Activated T-cell treated with anti-CD3 and anti-CD28 coated beads, Interleukin-2, amount 50 U/mL, for 72 hours (primary cell): ENCODE data around the gene FBLN2. TPM values are rescaled to one million over a fixed set of nuclear protein-coding genes. Genes with fewer than 3 reads are reported as not detected.
A peak's percentile ranks its signal among the peaks of the same experiment; 100 is the strongest.
"Not testable (repeated sequence)": the region's sequence is repeated elsewhere in the genome, so short reads cannot be mapped to it uniquely, and the experiment has no call there.

ENCODE experiments used
- ATAC-seq, 2 donors: fragments of 150-1000 bp; cut with Tn5 transposase; replicated peaks in 1 of 2; 2 replicates each; pipeline ENCODE4 v1.10.0; 2021; ENCODE audit warnings: moderate library complexity in 2 of 2, mild to moderate bottlenecking in 1 of 2
- DNase-seq, 2 donors: peaks; one replicate each; pipeline ENCODE4 v3.0.0; 2021 to 2022; ENCODE audit warnings: mixed read lengths in 1 of 2
- H3K27ac Mint-ChIP-seq: one replicate; pipeline ENCODE4 v1.8.0; 2022; ENCODE audit warnings: mild to moderate bottlenecking, moderate library complexity, mixed read lengths
- H3K27me3 Mint-ChIP-seq: one replicate; pipeline ENCODE4 v1.8.0; 2022; ENCODE audit warnings: low read depth, mixed read lengths
- H3K36me3 Mint-ChIP-seq, 2 donors: one replicate each; pipeline ENCODE4 v1.8.0; 2022; ENCODE audit warnings: mixed read lengths in 2 of 2, mild to moderate bottlenecking in 1 of 2; ENCODE audit not compliant: insufficient read depth in 2 of 2
- H3K4me1 Mint-ChIP-seq: one replicate; pipeline ENCODE4 v1.8.0; 2022; ENCODE audit warnings: low read depth, mixed read lengths
- H3K4me3 Mint-ChIP-seq, 2 donors: one replicate each; pipeline ENCODE4 v1.8.0; 2022; ENCODE audit warnings: mild to moderate bottlenecking in 2 of 2, mixed read lengths in 2 of 2, moderate library complexity in 2 of 2
- H3K9me3 Mint-ChIP-seq, 2 donors: one replicate each; pipeline ENCODE4 v1.8.0; 2022; ENCODE audit warnings: mixed read lengths in 2 of 2
- total RNA-seq, 2 donors: library from RNA; stranded (reverse); gene quantifications; one replicate each; pipeline ENCODE4 v1.2.3, GENCODE V29; 2022

FBLN2 gene
- total RNA-seq: 1 to 10 TPM in 1 of 2 donors, under 1 TPM in 1; 0.49 to 1.1 TPM

DNA sequence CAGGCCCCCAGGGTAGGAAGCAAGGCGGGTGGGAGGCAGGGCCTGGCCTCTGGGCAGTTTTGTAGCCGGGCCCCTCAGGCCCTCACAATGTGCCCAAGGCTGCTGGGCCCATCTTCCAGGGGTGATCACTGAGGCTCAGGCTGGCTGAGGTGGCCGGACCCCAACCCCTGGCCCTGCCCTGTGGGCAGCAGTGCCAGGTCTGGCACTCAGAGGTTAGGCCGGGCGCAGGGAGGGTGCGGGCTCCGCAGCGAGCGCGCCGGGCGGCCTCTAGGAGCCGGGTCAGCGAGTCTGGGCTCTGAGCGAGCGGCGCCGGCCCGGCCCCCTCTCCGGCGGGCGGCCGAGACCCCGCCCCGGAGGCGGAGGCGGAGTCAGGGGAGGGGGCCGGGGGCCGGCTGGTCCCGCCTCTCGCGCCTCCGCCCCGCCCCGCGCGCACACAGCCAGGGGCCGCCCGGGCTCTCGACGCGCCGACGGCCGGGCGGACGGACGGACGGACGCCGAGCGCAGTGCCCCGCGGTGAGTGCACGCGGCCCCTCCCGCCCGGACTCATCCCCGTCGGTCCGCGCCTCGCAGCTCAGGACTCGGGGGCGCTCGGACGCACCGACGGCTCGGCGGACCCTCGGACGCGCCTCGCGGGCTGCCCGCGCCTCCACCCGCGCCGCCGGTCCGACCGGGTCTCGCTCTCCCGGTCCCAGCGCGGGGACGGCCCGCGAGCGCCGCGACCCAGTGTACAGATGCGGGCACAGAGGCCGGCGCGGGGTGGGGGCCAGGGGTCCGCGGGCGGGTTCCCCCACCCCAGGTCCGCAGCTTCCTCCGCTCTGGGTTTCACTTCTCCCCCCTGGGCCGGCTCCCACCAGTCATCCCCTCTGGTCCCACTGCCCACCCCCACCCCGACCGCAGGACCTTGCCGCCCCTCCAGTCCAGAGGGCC lies at the start of gene FBLN2:
Gene FBLN2 (plus strand): TSS at position 430 of the 927 bp plus-strand sequence. CDS start 21,231 bp downstream, outside the sequence.
- peak within 1 kb of the TSS; percentile 54 to 76 for H3K4me3 Mint-ChIP-seq
- H3K36me3 Mint-ChIP-seq: peaks cover 0 to 2% of the 10 kb centered on the region in 2 donors
- peaks cover 34% of the 10 kb centered on the region for H3K4me1 Mint-ChIP-seq
- peak; percentile 18 to 40 for ATAC-seq
- DNase-seq: peak; percentile 33 to 35
- H3K27ac Mint-ChIP-seq: no peak within 1 kb of the TSS
- peaks cover 56% of the 10 kb centered on the region for H3K27me3 Mint-ChIP-seq
- H3K9me3 Mint-ChIP-seq: no peaks in the 10 kb centered on the region

DNA sequence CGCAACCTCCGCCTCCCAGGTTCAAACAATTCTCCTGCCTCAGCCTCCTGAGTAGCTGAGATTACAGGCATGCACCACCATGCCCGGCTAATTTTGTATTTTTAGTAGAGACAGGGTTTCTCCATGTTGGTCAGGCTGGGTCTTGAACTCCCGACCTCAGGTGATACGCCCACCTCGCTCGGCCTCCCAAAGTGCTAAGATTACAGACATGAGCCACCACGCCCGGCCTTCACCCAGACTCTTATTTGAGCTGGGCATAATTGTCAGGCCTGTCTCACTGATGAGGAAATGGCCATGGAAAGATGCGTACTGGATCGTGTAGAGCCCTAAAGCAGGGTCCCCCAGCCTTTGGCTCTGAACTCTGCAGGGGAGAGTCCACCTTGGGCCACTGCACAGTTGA lies 49.7 kb upstream of the FBLN2 start:
- H3K4me1 Mint-ChIP-seq, H3K36me3 Mint-ChIP-seq, ATAC-seq, H3K27ac Mint-ChIP-seq, H3K27me3 Mint-ChIP-seq, DNase-seq, H3K4me3 Mint-ChIP-seq, H3K9me3 Mint-ChIP-seq: not testable (repeated sequence)

DNA sequence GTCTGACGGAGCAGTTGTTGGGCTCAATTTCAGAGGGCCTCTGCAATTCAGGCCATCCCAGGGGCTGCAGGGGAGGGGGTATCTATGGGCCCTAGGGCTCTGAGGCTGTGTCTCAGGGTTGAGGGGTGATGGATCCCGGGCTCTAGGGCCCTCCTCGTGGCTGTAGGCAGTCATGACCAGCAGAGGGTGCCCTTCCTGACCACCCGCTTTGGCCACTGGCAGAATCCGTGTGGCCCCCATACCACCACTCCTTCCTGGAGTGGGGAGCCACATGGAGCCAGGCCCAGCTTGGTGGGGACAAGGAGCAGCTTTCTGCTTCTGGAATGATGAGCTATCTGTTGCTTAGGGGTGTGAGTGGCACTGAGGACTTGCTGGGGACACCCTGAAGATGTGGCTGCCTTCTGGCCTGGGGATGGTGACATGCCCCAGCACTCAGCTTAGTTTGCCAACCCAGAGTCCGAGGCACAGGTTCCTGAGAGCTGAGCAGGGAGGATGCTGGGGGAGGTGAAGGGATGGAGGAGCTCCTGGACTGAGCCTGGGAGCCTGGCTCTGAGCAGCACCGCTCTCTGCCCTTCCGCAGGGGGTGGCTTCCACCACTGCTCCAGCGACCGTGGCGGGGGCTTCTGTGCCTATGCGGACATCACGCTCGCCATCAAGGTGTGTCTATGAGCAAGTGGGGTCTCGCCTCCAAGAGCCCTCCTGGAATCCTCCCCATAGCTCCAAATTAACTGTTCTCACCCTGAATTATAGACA lies 48.6 kb upstream of the FBLN2 start:
- peak in 1 of 2 donors; percentile 38 for ATAC-seq
- H3K9me3 Mint-ChIP-seq: no peaks in the 10 kb centered on the region
- no peaks in the 10 kb centered on the region for H3K4me1 Mint-ChIP-seq
- no peaks in the 10 kb centered on the region for H3K27me3 Mint-ChIP-seq
- no peaks in the 10 kb centered on the region for H3K36me3 Mint-ChIP-seq
- no peak overlapping the region for H3K27ac Mint-ChIP-seq
- H3K4me3 Mint-ChIP-seq: no peak overlapping the region
- DNase-seq: peak; percentile 12 to 16

DNA sequence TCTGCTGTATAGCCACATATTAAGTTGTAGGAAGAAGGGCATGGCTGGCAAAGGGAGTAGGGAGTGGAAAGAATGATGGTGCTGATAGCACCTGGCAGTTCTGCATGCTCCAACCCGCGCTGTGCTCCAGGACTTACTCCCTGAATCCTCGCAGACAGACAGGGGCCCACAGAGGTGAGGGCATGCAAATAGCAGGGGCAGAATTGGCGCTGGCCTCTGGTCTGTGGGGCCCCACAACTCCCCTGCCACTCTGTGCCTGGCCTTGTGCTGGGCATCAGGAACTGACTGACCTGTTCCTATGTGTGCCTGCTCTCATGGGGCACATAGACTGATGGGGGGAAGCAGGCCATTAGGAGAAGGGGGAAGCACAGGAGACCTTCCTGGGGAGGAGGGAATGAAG lies 47.9 kb upstream of the FBLN2 start:
- no peaks in the 10 kb centered on the region for H3K4me1 Mint-ChIP-seq
- no peak for DNase-seq
- ATAC-seq: no peak
- H3K27ac Mint-ChIP-seq: no peak overlapping the region
- no peaks in the 10 kb centered on the region for H3K27me3 Mint-ChIP-seq
- no peak overlapping the region for H3K4me3 Mint-ChIP-seq
- H3K9me3 Mint-ChIP-seq: no peaks in the 10 kb centered on the region
- H3K36me3 Mint-ChIP-seq: no peaks in the 10 kb centered on the region

DNA sequence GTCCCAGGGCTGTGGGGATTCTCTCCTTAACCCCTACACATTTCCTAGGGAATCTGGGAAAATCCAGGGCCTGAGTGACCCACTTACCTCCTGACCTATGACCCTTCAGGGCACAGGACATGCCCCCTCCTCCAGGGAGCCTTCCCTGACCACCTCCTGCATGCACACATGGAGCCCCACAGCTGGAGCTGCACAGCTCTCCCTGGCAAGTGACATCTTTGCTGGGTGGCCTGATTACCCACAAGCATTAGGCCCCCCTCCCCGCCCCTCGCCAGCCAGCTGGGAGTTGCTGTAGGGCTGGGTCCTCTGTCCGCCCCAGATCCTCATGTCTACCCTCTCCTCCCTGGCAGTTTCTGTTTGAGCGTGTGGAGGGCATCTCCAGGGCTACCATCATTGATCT lies 47.4 kb upstream of the FBLN2 start:
- H3K9me3 Mint-ChIP-seq: no peaks in the 10 kb centered on the region
- H3K27ac Mint-ChIP-seq: no peak overlapping the region
- H3K4me3 Mint-ChIP-seq: no peak overlapping the region
- H3K27me3 Mint-ChIP-seq: no peaks in the 10 kb centered on the region
- no peak for DNase-seq
- no peaks in the 10 kb centered on the region for H3K36me3 Mint-ChIP-seq
- no peaks in the 10 kb centered on the region for H3K4me1 Mint-ChIP-seq
- no peak for ATAC-seq

DNA sequence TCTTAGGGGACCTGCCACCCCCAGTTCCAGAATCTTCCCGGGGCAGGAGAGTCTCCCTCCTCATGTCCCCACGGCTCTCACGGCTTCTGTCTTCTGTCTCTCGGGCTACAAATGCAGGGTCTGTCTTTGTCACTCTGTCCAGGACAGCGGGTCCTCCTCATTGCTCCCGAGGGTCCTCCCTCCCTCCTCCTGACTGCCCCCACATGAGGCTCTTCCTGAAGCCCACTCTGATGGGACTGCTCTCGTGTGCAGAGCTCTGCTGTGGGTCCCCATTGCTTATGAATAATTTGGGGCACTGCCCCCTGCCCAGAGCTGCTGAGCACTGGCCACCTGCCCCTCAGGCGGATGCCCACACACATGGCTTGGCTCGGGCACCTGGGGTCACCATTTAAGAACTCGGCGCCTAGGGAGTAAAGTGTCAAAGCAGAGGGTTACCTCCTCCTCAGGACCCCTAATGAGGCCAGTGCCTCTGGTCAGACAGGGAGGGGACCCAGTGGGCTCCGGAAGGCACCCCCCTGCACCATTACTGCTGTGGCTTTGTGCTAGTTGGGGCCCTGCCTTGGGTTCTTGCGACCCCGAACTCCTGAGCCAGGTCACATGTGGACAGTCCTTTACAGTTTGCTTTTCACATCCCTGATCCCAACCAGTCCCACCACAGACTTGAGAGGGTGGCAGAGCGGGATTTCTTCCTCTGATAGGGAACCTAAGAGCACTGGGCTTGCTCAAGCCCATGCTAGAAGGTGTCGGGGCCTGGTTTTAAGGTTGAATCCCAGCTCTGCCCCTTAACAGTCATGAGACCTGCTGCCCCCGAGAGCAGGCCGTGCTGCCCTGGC lies 46.8 kb upstream of the FBLN2 start:
- H3K27ac Mint-ChIP-seq: no peak overlapping the region
- H3K36me3 Mint-ChIP-seq: no peaks in the 10 kb centered on the region
- DNase-seq (no peak), ATAC-seq (no peak)
- H3K4me3 Mint-ChIP-seq: no peak overlapping the region
- no peaks in the 10 kb centered on the region for H3K9me3 Mint-ChIP-seq
- no peaks in the 10 kb centered on the region for H3K4me1 Mint-ChIP-seq
- H3K27me3 Mint-ChIP-seq: no peaks in the 10 kb centered on the region

DNA sequence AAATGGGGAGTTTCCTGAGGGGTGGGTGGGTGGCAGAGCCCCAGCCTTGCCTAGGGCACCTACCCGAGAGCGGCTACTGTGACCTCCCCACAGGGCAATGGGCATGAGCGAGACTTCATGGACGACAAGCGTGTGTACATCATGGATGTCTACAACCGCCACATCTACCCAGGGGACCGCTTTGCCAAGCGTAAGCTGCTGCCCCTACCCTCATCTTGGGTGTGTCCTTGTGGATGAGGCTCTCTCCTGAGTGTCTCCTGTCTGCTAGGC lies 46.2 kb upstream of the FBLN2 start:
- H3K9me3 Mint-ChIP-seq: no peaks in the 10 kb centered on the region
- DNase-seq (no peak), ATAC-seq (no peak)
- H3K27ac Mint-ChIP-seq: no peak overlapping the region
- H3K4me3 Mint-ChIP-seq: no peak overlapping the region
- H3K27me3 Mint-ChIP-seq: no peaks in the 10 kb centered on the region
- no peaks in the 10 kb centered on the region for H3K4me1 Mint-ChIP-seq
- H3K36me3 Mint-ChIP-seq: no peaks in the 10 kb centered on the region

DNA sequence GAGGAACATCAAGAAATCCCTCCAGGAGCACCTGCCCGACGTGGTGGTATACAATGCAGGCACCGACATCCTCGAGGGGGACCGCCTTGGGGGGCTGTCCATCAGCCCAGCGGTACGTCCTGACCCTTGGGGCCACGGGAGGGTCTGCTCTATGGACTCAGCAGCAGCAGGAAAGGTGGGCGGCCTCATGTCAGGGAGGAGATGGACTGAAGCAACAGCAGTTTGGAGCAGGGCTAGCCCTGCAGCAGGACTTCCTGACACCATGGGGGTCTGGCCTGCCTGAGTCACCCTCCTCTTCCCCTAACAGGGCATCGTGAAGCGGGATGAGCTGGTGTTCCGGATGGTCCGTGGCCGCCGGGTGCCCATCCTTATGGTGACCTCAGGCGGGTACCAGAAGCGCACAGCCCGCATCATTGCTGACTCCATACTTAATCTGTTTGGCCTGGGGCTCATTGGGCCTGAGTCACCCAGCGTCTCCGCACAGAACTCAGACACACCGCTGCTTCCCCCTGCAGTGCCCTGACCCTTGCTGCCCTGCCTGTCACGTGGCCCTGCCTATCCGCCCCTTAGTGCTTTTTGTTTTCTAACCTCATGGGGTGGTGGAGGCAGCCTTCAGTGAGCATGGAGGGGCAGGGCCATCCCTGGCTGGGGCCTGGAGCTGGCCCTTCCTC lies 44.6 kb upstream of the FBLN2 start:
- Mint-ChIP-seq H3K36me3 (no peaks in the 10 kb centered on the region), H3K27me3 (no peaks in the 10 kb centered on the region), H3K9me3 (no peaks in the 10 kb centered on the region), H3K4me3 (no peak overlapping the region), H3K4me1 (no peaks in the 10 kb centered on the region), H3K27ac (no peak overlapping the region)
- ATAC-seq (no peak), DNase-seq (no peak)

DNA sequence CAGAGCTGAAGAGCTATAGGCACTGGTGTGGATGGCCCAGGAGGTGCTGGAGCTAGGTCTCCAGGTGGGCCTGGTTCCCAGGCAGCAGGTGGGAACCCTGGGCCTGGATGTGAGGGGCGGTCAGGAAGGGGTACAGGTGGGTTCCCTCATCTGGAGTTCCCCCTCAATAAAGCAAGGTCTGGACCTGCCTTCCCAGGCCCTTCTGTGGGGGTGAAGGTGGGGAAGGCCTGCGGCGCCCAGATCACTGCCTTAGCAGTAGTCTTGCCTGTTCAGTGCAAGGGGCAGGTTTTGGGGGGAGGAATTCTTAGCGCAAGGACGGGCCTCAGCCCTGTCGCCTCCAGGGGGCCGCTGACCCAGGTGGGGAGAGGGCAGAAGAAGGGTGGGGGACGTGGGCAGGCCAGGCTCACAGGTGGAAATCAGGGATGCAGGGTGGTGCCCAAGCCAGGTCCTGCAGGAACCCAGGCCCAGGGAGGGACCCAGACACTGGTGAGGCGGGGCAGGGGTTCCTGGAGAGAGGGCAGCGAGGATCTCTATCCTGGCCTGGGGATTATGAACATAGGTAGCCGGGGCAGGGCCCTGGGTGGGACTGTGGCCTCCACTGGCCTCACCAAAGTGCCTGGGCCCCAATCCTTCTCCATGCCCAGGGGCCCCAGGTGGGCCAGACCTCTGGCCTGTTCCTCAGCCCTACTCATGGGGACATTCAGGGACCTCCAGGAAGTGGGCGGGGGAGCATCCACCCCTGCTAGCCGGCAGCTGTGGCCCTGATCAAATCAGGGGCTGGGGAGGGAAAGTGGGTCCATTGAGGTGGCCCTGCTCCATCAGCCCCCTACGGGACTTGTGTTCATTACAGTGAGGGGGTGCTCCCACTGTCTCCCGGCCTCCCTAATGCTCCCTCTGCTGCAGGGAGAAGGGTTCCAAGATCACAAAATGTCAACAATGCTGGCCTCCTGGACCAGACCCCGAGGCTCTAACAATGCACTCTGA lies 43.5 kb upstream of the FBLN2 start:
- no peak overlapping the region for H3K4me3 Mint-ChIP-seq
- no peak for DNase-seq
- no peaks in the 10 kb centered on the region for H3K9me3 Mint-ChIP-seq
- no peaks in the 10 kb centered on the region for H3K36me3 Mint-ChIP-seq
- ATAC-seq: no peak
- no peaks in the 10 kb centered on the region for H3K27me3 Mint-ChIP-seq
- H3K4me1 Mint-ChIP-seq: no peaks in the 10 kb centered on the region
- no peak overlapping the region for H3K27ac Mint-ChIP-seq

DNA sequence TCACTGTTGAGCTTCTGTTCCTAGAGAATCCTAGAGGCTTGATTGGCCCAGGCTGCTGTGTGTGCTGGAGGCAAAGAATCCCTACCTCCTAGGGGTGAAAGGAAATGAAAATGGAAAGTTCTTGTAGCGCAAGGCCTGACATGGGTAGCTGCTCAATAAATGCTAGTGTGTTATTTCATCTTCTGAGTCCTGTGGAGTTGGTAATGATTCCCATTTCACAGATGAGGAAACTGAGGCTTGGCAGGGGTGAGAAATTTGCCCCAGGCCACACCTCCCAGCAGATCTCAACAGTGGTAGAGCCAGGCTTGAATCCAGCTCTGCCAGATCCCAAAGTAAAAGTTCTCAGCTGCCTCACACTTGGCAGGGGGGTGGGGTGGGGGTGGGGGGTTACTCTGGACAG lies 42.7 kb upstream of the FBLN2 start:
- Mint-ChIP-seq H3K4me3 (no peak overlapping the region), H3K9me3 (no peaks in the 10 kb centered on the region), H3K4me1 (no peaks in the 10 kb centered on the region), H3K27me3 (no peaks in the 10 kb centered on the region), H3K27ac (no peak overlapping the region), H3K36me3 (no peaks in the 10 kb centered on the region)
- DNase-seq: no peak
- ATAC-seq: no peak

DNA sequence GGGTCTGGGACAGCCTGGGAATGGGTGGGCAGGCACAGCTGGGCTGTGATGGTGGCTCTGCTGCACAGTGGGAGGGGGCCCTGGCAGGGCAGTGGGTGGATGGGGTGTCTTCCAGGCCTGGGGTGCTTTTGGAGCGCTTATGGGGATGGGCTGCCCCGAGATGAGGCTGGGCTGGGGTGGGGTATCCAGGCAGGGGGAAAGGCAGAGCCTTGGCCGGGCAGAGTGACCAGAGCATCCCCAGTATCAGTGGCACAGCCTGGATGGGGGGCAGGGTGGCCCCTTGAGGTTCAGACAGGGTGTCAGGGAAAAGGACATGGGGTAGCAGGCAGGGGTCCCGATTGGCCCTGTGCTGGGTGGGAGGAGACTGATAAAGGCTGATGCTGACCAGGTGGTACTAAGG lies 42.2 kb upstream of the FBLN2 start:
- H3K27ac Mint-ChIP-seq: no peak overlapping the region
- ATAC-seq: no peak
- no peak for DNase-seq
- H3K9me3 Mint-ChIP-seq: no peaks in the 10 kb centered on the region
- no peaks in the 10 kb centered on the region for H3K27me3 Mint-ChIP-seq
- no peaks in the 10 kb centered on the region for H3K4me1 Mint-ChIP-seq
- no peaks in the 10 kb centered on the region for H3K36me3 Mint-ChIP-seq
- no peak overlapping the region for H3K4me3 Mint-ChIP-seq

DNA sequence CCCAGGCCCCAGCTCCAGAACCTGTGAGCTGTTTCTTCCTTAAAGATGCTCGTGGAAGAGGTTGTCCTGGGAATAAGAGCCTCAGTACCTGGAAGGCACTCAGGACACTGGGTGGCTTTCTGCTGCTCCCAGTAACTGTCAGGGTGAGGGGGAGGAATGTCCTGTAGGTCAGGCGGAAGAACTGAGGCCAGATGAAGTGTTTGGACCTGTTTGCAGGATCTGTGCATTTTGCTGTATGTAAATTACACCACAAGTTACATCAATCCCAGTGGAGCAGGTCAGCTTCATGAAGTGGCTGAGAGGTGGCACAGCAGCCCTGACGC lies 41.7 kb upstream of the FBLN2 start:
- Mint-ChIP-seq H3K36me3 (no peaks in the 10 kb centered on the region), H3K4me3 (no peak overlapping the region), H3K27me3 (no peaks in the 10 kb centered on the region), H3K9me3 (no peaks in the 10 kb centered on the region), H3K4me1 (no peaks in the 10 kb centered on the region), H3K27ac (no peak overlapping the region)
- ATAC-seq (no peak), DNase-seq (no peak)
